ENCODE results near the gene PAX3.

- TF ChIP-seq MAX (IDR thresholded peaks at IDR 0.05) (no peak), CTCF (IDR thresholded peaks at IDR 0.05; ENCODE audit: low read depth, low read length, missing input control) (no peak), FOXA1 (IDR thresholded peaks at IDR 0.05) (no peak), REST (IDR thresholded peaks at IDR 0.05) (no peak), NR2F2 (IDR thresholded peaks at IDR 0.05) (no peak), SP1 (IDR thresholded peaks at IDR 0.05) (no peak), YY1 (IDR thresholded peaks at IDR 0.05) (no peak), RAD21 (IDR thresholded peaks at IDR 0.05) (no peak), TAF1 (conservative IDR thresholded peaks at IDR 0.05) (no peak), FOXA2 (IDR thresholded peaks at IDR 0.05) (no peak), ZBTB33 (IDR thresholded peaks at IDR 0.05) (no peak), GABPA (IDR thresholded peaks at IDR 0.05 in 1 of 2, conservative IDR thresholded peaks at IDR 0.05 in 1 of 2) (no peak), RXRA (IDR thresholded peaks at IDR 0.05) (no peak)
Measured at GRCh38 chr2:222296911-222297599, 1.7 kb downstream of the PAX3 start.
